Suprapubic skin (tissue), 4 donors: Measurements from ENCODE around the gene ZAP70. TPM values are rescaled to one million over a fixed set of nuclear protein-coding genes. Genes with fewer than 3 reads are reported as not detected.

ENCODE experiments used
- DNase-seq, 2 donors: peaks; one replicate each; pipeline ENCODE4 v3.0.0-alpha.2; 2019; ENCODE audit warnings: low spot score in 2 of 2
- H3K27ac ChIP-seq: fragments of 200-600 bp; sonication (generic); one replicate; pipeline ENCODE4 v1.5.1; 2019
- H3K27me3 ChIP-seq: fragments of 200-600 bp; sonication (generic); one replicate; pipeline ENCODE4 v1.5.1; 2019
- H3K36me3 ChIP-seq: fragments of 200-600 bp; sonication (generic); one replicate; pipeline ENCODE4 v1.5.1; 2019
- H3K4me1 ChIP-seq: fragments of 200-600 bp; sonication (generic); one replicate; pipeline ENCODE4 v1.5.1; 2019
- H3K4me3 ChIP-seq: fragments of 200-600 bp; sonication (generic); one replicate; pipeline ENCODE4 v1.5.1; 2019; ENCODE audit warnings: mild to moderate bottlenecking
- H3K9me3 ChIP-seq: fragments of 200-600 bp; sonication (generic); one replicate; pipeline ENCODE4 v1.5.1; 2019
- EP300 ChIP-seq: sonication (generic); formaldehyde crosslinking; IDR thresholded peaks from one replicate; pipeline ENCODE4 v1.6.1; 2017; ENCODE audit warnings: antibody characterized with exemption
- POLR2A ChIP-seq, 2 donors: fragments of 450-650 bp; IDR thresholded peaks; one replicate each; pipeline ENCODE4 v1.6.1; 2017; ENCODE audit warnings: antibody characterized with exemption in 2 of 2, mild to moderate bottlenecking in 2 of 2, moderate library complexity in 2 of 2
- POLR2AphosphoS5 ChIP-seq, 3 donors: sonication (generic); formaldehyde crosslinking; IDR thresholded peaks; one replicate each; pipeline ENCODE4 v1.6.1; 2017; ENCODE audit warnings: antibody characterized with exemption in 3 of 3
- WGBS: methylation state at CpG from one replicate; pipeline ENCODE4 v1.1.5; 2018; 5-methylcytosine and 5-hydroxymethylcytosine counted together
- total RNA-seq, 4 donors: library from RNA; depleted of rRNA; stranded (reverse); fragments of >200 nt; gene quantifications; one replicate each; pipeline ENCODE4 v1.1.0, GENCODE V29; 2016
- TF ChIP-seq, protein P1 (sequence below), 2 donors: fragments of 200-600 bp in 1 of 2; fragments of 450-650 bp in 1 of 2; sonication (generic) in 1 of 2; IDR thresholded peaks; one replicate each; pipeline ENCODE4 v1.5.1; 2016 to 2019; ENCODE audit warnings: antibody characterized with exemption in 2 of 2, mild to moderate bottlenecking in 1 of 2, moderate library complexity in 1 of 2

The ZAP70 gene
- total RNA-seq, 4 donors from 2014 or later = 1.1 to 5.5 (median 2.2) TPM

- H3K4me1 ChIP-seq = peaks cover 5% of the 10 kb centered on the region
- H3K4me3 ChIP-seq = no peak overlapping the region
- H3K27me3 ChIP-seq = no peaks in the 10 kb centered on the region
- no peak overlapping the region for H3K27ac ChIP-seq
- no peaks in the 10 kb centered on the region for H3K9me3 ChIP-seq
- 80% methylated on average over 4 of the region's 4 CpGs for WGBS
- TF ChIP-seq POLR2AphosphoS5 (IDR thresholded peaks at IDR 0.05) = no peak
- TF ChIP-seq EP300 = no peak
- TF ChIP-seq, protein P1, sequence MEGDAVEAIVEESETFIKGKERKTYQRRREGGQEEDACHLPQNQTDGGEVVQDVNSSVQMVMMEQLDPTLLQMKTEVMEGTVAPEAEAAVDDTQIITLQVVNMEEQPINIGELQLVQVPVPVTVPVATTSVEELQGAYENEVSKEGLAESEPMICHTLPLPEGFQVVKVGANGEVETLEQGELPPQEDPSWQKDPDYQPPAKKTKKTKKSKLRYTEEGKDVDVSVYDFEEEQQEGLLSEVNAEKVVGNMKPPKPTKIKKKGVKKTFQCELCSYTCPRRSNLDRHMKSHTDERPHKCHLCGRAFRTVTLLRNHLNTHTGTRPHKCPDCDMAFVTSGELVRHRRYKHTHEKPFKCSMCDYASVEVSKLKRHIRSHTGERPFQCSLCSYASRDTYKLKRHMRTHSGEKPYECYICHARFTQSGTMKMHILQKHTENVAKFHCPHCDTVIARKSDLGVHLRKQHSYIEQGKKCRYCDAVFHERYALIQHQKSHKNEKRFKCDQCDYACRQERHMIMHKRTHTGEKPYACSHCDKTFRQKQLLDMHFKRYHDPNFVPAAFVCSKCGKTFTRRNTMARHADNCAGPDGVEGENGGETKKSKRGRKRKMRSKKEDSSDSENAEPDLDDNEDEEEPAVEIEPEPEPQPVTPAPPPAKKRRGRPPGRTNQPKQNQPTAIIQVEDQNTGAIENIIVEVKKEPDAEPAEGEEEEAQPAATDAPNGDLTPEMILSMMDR (IDR thresholded peaks at IDR 0.05) = no peak
- TF ChIP-seq POLR2A (IDR thresholded peaks at IDR 0.05) = no peak
- no peak for DNase-seq
- no peaks in the 10 kb centered on the region for H3K36me3 ChIP-seq
These were observed 14.8 kb upstream of the ZAP70 start for GRCh38 chr2:97698530-97698929.

DNA sequence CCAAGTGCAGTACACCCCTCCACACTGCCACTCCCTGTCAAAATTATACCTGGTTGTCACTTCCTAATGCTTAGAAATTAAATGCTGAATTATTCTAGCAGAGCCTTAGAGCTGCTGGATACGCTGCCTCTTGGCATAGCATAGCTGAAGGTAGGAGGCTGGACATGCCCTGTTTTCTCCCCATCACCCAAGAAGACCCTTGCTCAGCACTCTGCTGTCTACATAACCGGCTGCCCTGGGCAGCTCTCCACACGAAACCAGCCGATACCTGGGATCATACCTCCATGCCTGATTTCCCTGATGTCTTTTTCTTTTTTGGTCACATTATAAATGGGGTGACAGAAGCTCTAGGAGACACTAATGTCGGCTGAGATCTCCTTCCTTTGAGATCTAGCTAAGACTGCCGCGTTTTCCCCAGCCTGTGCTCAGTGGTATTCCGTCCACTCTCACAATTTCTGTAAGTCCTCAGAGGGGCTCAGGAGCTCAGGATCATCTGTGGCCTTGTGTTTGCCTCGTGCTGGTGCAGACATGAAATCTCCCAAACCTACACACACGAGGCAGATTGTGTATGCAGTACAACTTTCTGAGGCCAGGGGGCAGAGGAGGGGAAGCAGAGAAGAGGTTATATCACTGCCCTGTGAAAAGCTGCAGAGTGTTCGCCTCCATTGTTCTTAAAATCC is 13.5 kb upstream of the ZAP70 start:
- H3K27ac ChIP-seq = no peak overlapping the region
- no peaks in the 10 kb centered on the region for H3K27me3 ChIP-seq
- TF ChIP-seq, protein P1 (IDR thresholded peaks at IDR 0.05) = peak in 1 of 2 donors; percentile 66
- TF ChIP-seq EP300 (no peak), POLR2A (IDR thresholded peaks at IDR 0.05) (no peak), POLR2AphosphoS5 (IDR thresholded peaks at IDR 0.05) (no peak)
- no peaks in the 10 kb centered on the region for H3K36me3 ChIP-seq
- no peaks in the 10 kb centered on the region for H3K9me3 ChIP-seq
- H3K4me3 ChIP-seq = no peak overlapping the region
- 67% methylated on average over 11 of the region's 11 CpGs for WGBS
- peaks cover 5% of the 10 kb centered on the region for H3K4me1 ChIP-seq
- DNase-seq = no peak

- Histone ChIP-seq H3K4me1 (peaks cover 5% of the 10 kb centered on the region), H3K4me3 (no peak overlapping the region), H3K9me3 (no peaks in the 10 kb centered on the region), H3K36me3 (no peaks in the 10 kb centered on the region), H3K27ac (no peak overlapping the region), H3K27me3 (no peaks in the 10 kb centered on the region)
- DNase-seq = no peak
- WGBS = 80% methylated on average over 13 of the region's 13 CpGs
- TF ChIP-seq, protein P1 (IDR thresholded peaks at IDR 0.05) = no peak
- no peak for TF ChIP-seq EP300
- TF ChIP-seq POLR2A (IDR thresholded peaks at IDR 0.05) = no peak
- no peak for TF ChIP-seq POLR2AphosphoS5 (IDR thresholded peaks at IDR 0.05)
These were observed 12.2 kb upstream of the ZAP70 start for GRCh38 chr2:97701186-97701585.

GRCh38 chr2:97701851-97702465 is 11.4 kb upstream of the ZAP70 start:
- H3K9me3 ChIP-seq = no peaks in the 10 kb centered on the region
- H3K4me3 ChIP-seq = no peak overlapping the region
- TF ChIP-seq POLR2AphosphoS5 (IDR thresholded peaks at IDR 0.05) (no peak), EP300 (no peak), POLR2A (IDR thresholded peaks at IDR 0.05) (no peak)
- TF ChIP-seq, protein P1 (IDR thresholded peaks at IDR 0.05) = no peak
- no peaks in the 10 kb centered on the region for H3K27me3 ChIP-seq
- 82% methylated on average over 6 of the region's 6 CpGs for WGBS
- H3K36me3 ChIP-seq = no peaks in the 10 kb centered on the region
- H3K27ac ChIP-seq = no peak overlapping the region
- H3K4me1 ChIP-seq = peaks cover 4% of the 10 kb centered on the region
- DNase-seq = no peak

DNA sequence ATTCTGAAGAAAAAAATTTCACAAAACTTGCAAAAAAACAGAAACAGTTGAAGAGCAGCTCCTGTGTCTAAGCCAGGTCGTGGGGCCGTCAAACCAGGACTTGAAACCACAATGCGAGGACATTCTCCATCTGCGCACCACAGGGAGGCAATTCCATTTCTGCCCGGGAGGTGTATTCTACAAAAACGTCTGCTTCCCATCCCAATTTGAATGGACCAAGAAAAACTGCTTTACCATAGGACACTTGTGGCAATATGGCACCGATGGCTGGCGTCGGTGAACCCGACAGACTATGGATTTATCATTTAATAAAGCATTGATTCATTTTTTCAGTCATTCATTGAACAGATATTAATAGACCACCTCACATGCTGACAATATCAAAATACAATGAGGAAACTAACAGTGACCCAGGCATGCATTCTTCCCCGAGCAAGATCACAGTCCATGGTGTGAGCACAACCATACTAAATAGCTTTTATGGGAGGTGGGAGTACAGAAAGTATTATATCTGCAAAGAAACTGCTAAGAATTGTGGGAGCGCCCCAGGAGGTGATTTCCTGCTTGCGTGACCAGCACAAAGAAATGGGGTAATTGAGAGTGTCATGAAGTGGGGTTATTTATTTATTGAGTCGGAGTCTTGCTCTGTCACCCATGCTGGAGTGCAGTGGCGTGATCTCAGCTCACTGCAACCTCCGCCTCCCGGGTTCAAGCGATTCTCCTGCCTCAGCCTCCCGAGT is 10.5 kb upstream of the ZAP70 start:
- H3K27ac ChIP-seq = no peak overlapping the region
- DNase-seq = no peak
- no peaks in the 10 kb centered on the region for H3K36me3 ChIP-seq
- H3K4me3 ChIP-seq = no peak overlapping the region
- no peaks in the 10 kb centered on the region for H3K9me3 ChIP-seq
- no peaks in the 10 kb centered on the region for H3K4me1 ChIP-seq
- 96% methylated on average over 19 of the region's 19 CpGs for WGBS
- H3K27me3 ChIP-seq = peaks cover 5% of the 10 kb centered on the region
- TF ChIP-seq EP300 (no peak), POLR2A (IDR thresholded peaks at IDR 0.05) (no peak), POLR2AphosphoS5 (IDR thresholded peaks at IDR 0.05) (no peak)
- TF ChIP-seq, protein P1 (IDR thresholded peaks at IDR 0.05) = no peak
